Hematopoietic multipotent progenitor cell treated with erythropoietin and hydrocortisone succinate and interleukin-3 and kit ligand, for 4 days (in vitro differentiated cells): ENCODE measurements around the gene PPP1R1C.
A peak's percentile ranks its signal among the peaks of the same experiment; 100 is the strongest.

Source experiments
- DNase-seq: peaks from one replicate; pipeline ENCODE4 v3.0.0-alpha.2; 2015

PPP1R1C gene

DNA sequence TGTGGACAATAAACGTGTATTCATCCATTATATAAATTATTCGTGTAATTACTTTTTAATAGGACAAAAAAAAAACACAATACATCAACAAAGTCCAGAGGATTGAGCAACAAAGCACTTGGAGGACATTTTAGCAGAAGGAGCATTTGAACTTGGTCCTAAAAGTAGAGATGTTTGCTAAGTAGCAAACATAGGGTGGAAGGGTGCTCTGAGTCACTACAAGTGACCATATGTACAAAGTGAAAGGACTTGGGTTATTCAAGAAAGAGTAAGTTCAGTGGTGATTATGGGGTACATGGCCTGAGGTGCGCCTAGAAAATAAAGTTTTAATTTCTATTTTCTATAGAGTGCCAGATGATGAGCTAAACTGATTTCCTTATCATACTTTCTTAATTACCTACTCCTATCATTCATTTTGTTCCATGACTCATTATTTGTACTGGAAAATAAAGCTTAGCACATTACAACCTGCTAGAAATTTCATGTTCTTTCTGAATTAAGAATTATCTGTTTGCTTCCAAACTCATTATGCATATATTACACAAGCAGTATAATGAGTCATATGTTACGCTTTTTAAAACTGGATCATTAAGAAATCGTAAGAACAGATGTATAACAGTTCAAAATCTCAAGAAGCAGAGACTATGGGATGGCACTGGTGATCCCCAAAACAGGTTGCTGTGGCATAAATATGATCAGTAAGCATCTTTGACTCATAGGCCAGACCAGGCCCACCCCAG lies 13.1 kb upstream of the PPP1R1C start:
- no peak for DNase-seq

DNA sequence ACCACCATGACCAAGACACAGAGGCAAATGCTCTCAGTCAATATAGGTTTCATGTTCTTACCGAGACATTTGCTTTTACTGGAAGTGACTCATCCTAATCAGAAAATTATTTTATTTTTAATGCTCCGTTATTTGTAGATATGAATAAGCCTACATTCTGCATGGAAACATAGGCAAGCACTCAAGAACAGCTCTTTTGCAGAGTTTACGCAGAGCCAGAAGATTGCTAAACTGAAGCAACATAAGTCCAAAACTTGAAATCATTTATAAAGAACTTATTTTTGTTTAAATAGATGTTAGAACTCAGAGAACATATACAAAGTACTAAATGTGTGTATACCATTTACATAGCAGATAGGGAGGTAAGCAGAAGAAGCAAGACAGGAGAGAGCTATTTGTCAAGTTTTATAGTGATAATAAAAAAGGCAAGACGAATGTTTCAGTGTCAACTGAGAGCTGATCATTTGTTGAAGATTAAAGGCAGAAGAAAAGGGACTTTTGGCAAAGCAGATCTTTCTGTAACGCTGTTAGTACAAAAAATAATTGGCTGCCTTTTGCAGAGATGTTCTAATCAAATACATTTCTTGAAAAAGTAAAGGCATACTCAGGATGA lies 12.4 kb upstream of the PPP1R1C start:
- no peak for DNase-seq

DNA sequence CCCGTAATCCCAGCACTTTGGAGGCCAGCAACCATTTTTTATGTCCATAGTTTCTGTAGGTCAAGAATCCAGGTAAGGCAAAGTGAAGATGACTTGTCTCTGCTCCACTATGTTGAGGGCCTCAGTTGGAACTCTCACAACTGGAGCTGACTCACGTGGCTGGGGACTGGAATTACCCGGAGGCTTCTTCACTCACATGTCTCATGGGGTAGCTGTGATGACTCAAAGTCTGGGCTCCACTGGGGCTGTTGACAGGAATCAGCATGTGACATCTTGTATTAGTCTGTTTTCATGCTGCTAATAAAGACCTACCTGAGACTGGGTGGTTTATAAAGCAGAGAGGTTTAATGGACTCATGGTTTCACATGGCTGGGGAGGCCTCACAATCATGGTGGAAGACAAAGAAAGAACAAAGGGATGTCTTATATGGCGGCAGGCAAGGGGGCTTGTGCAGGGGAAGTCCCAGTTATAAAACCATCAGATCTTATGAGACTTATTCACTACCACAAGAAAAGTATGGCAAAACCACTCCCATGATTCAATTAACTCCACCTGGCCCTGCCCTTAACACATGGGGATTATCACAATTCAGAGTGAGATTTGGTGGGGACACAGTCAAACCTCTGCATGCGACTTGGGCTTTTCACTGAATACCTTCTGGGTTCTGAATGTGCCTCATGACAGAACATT lies 7.8 kb upstream of the PPP1R1C start:
- no peak for DNase-seq

DNA sequence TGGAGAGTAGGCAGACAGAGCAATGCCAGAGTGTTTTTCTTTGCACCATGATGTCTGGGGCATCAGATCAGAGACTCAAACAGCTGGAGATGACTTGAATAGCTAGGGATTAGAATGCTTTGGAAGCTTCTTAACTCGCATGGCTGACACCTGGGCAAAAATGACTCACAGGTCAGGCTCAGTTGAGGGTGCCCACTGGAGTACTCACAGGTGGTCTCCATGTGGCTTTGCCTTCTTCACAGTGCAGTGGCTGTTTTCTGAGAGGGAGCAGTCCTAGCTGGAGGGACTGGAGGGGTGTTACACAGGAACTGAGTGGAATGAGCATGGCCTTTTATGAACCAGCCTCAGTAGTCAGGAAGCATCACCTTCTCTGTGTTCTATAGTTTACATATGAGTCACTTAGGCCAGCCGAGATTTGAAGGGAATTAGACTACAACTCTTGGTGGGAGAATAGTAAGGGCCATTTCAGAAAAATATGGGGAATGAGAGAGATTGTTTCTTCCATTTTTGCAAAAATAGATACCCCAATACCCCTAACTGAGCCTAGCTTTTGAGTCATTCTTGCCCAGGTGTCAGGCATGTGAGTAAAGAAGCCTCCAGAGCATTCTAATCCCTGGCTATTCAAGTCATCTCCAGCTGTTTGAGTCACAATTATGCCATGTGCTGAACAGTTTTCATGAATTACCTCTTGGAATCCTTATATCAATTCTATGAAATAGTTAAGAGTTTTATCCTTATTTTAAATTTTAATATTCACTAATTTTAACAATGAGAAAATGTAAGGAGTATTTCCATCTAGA lies 7.1 kb upstream of the PPP1R1C start:
- no peak for DNase-seq

DNA sequence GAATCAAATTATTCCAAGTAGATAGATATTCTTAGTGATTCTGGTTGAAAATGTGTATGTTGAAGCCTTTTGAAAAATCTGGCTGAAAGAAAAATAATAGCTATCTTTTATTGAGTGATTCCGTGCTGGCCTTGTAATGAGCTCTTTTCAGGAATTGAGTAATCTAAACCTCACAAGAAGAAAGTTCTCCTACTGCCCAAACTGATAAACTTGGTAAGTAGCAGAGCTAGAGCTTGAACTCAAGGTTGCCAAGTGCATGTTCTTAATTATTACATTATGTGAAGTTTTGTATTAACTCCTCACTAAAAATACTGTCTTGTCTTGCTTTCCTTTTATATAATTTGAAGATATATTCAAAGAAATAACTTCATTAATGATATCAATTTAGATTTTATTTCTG lies 1.6 kb upstream of the PPP1R1C start:
- DNase-seq: no peak

DNA sequence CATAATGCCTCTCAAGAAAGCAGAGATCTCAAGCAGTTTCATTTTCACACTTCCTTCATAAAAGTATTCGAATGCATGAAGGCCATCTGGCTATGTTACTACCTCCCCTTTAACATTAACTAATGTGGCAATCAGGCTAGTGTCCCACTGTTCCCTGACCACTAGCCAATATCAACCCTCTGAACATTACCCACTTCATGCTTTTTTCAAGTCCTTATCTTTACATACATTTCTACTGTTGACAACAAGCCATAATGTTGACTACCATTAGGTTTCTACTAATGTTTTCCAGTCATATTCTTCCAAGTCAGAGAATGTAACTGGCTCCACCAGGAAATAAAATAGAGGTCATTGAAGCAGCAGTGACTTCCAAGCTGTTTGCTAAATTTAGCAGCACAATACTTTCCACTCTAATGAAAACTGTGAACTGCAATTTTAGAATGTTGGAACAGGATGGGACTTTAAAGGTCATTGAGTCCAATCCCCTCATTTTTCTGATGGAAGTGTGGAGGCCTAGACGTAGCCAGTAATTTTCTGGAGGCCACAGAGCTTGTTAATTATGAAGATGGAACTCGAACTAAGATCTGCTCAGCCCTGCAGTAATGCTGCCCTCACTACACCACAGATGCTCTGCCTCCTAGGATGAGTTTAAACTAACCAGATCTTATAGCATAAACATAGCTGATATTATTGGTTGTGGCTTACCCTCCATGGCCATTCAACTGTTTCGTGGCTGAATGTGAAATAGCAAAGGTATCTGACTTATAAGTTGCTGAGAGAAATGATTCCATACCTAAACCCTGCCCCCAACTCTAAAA lies 630 bp upstream of the PPP1R1C start:
- DNase-seq: no peak

DNA sequence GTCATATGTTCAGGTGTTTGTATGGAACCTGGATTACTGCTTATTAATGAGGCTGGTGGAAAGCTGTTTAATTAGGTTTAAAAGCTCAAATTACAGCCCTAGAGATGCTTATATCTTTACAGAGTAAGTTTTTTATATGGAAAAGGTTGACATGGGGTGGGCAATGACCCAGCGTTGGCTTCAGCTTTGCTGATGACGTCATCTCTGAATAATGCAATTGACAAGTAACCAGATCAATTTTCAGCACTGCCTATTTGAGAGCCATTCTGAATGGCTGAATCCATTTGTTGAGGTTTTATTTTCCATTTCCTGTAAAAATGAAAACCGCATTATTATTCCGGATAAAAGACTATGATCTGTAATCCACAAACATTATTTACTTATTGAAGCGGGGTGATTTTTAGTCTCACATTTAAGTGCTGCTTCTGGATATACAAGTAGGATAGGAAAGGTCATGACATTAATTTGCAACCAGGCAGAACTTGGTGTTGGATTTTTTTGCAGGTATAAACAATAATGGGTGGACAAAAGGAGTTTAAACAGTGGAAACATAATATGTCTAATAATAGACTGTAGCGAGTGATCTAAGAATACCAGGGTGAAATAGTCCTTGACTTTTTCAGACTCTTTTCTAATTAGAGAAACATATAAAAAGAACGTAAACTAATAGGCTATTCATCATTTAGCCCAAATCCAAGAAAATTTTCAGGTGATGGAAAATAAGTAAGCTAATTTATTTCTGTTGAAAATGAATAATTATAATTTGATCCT lies 2.7 kb downstream of the PPP1R1C start:
- no peak for DNase-seq

DNA sequence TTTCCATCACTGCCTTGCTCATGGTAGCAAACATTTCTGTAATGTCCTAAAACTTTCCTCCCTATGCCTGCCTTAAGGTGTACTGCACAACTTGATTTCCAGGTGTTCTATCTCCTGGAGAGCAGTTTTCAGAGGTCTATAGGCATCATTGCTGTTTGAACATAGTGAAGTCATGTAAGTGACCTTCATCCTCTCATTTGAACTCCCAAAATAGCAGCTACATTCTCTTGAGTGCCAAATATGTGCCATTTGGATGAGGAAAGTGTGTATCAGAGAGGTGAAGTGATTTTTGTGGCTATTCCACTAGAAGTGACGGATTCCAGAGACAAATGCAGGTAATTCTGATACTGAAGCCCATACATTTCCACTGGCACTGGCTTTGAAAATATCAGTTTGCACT lies 3.4 kb downstream of the PPP1R1C start:
- DNase-seq: no peak

DNA sequence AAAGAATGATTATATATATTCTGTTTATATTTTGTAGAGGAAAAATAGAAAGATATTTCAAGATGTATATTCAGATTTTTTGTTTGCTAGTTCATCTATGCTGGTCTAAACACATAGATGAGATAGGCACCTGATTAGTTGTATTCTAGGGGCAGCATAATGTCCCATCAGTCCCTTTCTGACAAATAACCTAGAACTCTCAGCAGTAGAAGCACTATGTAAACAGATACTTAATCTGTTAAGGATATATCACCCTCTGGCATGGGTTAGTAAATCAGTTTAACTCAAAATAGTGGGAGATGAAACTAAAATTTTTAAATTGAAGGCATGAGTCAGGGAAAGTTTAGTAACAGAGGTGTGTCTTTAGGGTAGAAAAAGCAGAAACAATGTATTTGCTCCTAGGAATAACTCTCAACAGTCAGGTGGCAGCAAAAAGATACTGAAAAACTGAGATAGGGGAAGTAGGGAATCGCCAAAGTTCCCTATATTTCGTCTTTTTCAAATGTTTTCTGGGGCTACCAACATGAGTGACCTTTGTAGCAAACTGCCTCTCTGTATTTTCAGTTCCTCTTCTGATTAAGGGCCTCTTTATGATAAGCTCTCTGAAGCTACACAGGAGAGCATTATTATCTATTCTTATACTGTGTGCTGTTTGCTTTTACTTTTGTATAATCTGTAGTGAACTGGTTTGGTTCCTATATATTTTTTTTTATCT lies 5.7 kb downstream of the PPP1R1C start:
- peak; percentile 27 for DNase-seq

DNA sequence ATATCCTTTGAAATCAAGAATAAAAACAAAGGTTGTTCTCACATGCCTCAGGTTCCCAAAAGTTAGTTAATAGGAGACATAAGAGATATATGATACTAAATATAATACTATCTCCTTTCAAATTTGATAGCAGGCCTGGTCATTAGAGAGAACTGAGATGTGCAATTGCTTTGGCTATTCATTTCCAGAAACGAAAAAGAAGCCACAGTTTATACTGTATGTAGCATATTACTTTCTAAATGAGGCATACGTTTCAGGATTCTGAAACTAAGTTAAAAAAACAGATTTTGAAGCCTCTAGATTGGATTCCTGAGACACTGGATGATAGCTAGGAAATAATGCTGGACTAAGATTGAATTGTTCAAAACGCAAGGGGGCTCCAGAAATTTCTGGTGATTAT lies 7.1 kb downstream of the PPP1R1C start:
- DNase-seq: no peak

DNA sequence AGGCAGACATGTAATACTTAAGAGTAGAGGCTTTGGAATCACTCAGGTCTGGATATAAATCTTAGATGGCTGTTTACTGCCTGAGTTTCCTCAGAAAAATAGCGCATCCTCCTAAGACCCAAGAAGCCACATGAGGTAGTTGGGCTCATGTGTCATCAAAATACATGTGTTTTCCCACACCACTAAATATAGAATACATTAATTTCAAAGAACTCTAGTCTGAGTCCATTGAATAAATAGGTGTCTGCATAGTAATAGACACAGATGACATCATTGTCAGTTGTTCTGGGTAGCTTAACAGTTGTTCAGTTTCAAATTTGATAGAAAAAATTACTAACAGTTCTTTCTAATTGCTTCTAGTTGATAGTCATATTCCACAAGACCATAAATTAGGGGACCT lies 9.6 kb downstream of the PPP1R1C start:
- no peak for DNase-seq

DNA sequence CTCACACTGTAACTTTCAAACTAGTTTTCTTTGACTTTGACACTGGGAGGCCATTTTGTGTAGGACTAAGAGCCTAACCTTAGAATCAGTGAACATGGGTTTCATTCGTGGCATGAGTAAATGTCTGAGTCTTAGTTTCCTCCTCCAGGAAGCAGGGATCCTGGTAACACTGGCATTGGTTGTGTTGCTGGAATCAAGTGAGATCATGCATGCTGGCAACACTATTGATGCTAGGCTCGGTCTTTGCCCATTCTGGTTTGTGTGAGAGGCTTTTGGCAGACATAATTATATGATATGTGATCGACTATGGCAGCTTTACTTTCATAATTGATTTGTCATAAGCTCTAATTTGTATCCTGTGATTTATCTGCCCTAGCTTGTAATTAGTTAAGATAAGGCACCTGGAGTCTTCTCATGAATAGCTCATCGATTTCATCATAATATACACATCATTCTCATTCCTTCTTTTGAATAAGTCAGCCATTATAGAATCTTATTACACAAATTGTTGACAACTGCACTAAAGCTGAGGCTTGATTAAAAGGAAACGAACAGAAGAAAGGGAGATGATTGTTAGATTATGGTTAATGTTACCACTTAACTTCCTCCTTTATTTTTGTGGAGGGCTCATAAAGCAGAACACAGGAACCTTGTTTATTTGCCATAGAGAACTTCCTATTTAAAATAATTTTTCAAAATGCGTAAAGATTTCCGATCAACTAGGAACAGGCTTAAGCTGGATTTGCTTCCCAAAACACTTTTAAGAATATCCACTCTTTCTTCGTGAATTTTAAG lies 12.6 kb downstream of the PPP1R1C start:
- DNase-seq: peak; percentile 70

DNA sequence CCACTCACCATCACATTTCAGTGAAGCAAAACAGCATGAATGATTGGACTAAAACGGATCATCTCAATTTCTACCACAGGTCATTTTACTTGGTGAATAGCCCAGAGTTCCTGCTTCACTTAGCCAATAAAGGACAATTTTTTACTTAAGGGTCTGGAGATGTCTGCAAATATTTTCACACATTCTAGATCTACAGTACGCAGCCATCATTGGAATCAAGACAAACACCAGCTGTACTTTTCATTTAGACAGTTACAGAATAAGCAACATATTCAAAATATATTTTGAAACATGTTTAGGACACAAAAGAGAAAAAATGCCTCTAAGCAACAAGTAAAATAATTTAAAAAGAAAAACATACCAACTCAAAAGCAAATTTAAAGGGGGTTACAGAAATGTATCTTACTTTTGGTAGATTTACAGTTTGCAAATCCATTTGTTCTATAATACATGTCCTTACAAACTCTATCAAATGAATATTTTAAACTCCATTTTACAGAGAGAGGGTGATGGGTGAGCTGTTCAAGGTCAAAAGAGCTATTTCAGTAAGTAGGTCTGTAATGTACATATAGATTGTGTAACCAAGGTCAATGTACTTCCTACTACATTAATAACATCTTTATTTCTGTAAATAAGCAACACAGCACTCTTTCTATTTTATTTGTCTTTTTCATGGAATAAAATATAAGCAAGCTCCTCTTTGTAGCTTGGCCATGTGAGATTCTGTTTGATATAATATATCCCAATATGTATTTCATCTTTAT lies 13.4 kb downstream of the PPP1R1C start:
- no peak for DNase-seq

DNA sequence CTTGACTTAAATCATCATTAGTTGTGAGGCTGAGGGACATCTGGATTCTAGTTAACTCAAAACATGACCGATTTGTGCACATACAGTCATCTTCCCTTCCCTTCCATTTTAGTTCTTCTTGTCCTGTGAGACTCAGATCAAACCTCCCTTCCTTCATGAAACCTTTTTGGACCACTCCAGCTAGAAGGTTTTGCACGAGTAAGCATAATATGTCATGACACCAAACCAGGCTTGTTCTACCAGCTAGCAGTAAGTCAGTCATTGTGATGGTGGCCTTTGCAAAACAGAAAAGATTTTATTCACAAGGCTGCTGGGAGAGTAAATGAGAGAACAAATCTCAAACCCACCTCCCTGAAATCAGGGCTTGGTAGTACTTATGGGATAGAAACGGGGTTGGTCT lies 14.3 kb downstream of the PPP1R1C start:
- no peak for DNase-seq

DNA sequence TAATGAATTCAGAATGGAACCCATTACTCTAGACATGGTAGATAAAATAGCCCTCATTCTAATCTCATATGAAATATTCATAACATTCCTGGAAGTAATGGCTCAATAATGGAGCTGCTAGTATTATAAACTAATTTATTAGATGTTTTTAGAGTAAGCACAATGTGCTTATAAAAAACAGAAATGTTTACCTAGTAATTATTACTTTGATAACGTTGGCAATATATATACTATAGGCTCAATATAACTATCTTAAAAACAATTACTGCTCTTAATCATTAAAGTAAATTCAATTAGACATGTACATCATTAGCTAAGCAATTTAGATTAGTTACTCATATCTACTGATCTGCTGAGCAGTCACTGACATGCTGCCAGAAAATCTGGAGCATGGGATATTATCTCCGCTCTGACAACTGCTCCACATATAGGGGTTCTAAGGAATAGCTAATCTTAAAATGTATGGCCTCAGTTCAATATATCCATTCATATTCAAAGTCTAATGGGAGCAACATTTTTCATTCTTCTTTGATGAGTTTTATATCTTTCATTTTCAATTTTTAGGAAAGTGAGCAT lies 19.4 kb downstream of the PPP1R1C start:
- no peak for DNase-seq

DNA sequence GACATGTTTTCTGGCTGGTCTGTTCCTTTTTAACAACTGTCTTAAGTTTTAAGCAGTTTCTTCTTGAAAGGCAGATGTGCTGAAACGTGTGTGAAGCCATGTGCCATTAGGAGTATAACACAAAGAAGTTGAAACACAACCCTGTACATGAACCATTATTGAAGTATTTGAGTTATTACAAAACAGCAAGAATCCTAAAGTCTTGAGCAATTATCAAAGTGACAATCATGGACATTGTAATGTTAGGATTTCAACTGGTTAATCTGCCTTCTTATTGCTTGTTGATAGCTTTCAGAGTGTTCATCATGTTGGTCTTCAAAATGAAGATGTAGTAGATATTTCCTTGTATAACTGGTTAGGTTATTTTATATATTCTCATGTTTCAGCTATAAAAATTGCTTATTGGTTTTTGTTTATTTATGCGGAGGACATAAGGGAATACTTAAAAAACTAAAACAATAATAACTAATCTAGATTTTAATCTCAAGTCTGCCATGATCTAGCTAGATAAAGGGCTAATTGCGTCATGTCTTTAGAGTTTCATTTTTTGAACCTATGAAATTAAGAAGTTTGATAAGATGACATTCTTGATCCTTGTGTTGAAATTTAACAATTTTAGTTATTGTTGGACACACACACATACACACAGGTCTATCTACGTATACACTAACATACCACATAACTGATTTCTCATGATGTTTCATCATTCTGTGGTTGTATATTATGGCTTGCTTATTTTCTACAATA lies 21.1 kb downstream of the PPP1R1C start:
- no peak for DNase-seq

DNA sequence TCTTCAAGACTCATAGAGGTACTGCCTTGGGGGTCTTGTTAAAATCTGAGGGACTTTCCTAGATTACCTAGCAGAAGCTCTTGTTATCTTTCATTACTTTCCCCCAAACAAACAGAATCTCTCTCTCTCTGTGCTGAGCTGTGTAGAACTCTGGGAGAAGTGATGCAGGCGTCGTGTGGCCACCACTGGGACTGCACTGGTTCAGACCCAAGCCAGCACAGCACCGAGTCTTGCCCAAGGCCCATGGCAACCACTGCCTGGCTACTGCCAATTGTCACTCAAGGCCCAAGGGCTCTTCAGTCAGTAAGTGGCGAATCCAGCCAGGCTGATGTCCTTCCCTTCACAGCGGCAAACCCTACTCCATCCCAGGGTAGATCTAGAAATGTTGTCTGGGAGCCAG lies 28.6 kb downstream of the PPP1R1C start:
- no peak for DNase-seq
